Smooth muscle cell (in vitro differentiated cells): ENCODE measurements around the gene LAMA3. TPM values are rescaled to one million over a fixed set of nuclear protein-coding genes. Genes with fewer than 3 reads are reported as not detected.

Experiments used
- DNase-seq: peaks from one replicate; lab custom pipeline; 2025; ENCODE audit not compliant: unreplicated experiment; lab: John Stamatoyannopoulos, UW
- H2AFZ ChIP-seq: fragments of 200-600 bp; sonication (generic); 2 replicates; pipeline ENCODE4 v1.6.0; 2016; ENCODE audit warnings: antibody characterized with exemption, low read depth, mild to moderate bottlenecking
- H3F3A ChIP-seq: fragments of 200-600 bp; sonication (generic); 2 replicates; pipeline ENCODE4 v1.6.0; 2017; ENCODE audit warnings: antibody characterized with exemption, low read depth
- H3K27ac ChIP-seq: fragments of 200-600 bp; sonication (generic); 2 replicates; pipeline ENCODE4 v1.5.1; 2016; ENCODE audit warnings: low read depth, mild to moderate bottlenecking
- H3K27me3 ChIP-seq: fragments of 200-600 bp; sonication (generic); 2 replicates; pipeline ENCODE4 v1.6.1; 2016; ENCODE audit warnings: low read depth, mild to moderate bottlenecking
- H3K36me3 ChIP-seq: fragments of 200-600 bp; sonication (generic); 2 replicates; pipeline ENCODE4 v1.5.1; 2016; ENCODE audit warnings: low read depth
- H3K4me1 ChIP-seq: fragments of 200-600 bp; sonication (generic); 2 replicates; pipeline ENCODE4 v1.5.1; 2016; ENCODE audit warnings: low read depth
- H3K4me2 ChIP-seq: fragments of 200-600 bp; sonication (generic); 2 replicates; pipeline ENCODE4 v1.6.0; 2016; ENCODE audit warnings: mild to moderate bottlenecking
- H3K4me3 ChIP-seq: fragments of 200-600 bp; sonication (generic); 2 replicates; pipeline ENCODE4 v1.5.1; 2016; ENCODE audit warnings: mild to moderate bottlenecking
- H3K79me2 ChIP-seq: fragments of 200-600 bp; sonication (generic); 2 replicates; pipeline ENCODE4 v1.6.0; 2016; ENCODE audit warnings: low read depth, mild to moderate bottlenecking
- H3K9ac ChIP-seq: fragments of 200-600 bp; sonication (generic); 2 replicates; pipeline ENCODE4 v1.6.0; 2016; ENCODE audit warnings: low read depth
- H3K9me3 ChIP-seq: fragments of 200-600 bp; sonication (generic); replicated peaks from 2 replicates; pipeline ENCODE4 v1.5.1; 2016; ENCODE audit warnings: low read depth
- H4K20me1 ChIP-seq: fragments of 200-600 bp; sonication (generic); 2 replicates; pipeline ENCODE4 v1.6.0; 2016; ENCODE audit warnings: low read depth
- CTCF ChIP-seq: fragments of 200-600 bp; sonication (generic); IDR thresholded peaks from 2 replicates; pipeline ENCODE4 v1.5.1; 2017; ENCODE audit warnings: borderline replicate concordance, mild to moderate bottlenecking, antibody characterized with exemption; ENCODE audit not compliant: insufficient read depth, poor library complexity, severe bottlenecking
- WGBS: methylation state at CpG from one replicate; pipeline ENCODE4 v1.1.7; 2016; ENCODE audit warnings: low lambda C conversion rate; 5-methylcytosine and 5-hydroxymethylcytosine counted together
- polyA plus RNA-seq: library from polyadenylated mRNA; unstranded; fragments of >200 nt; fragmentation: Nextera tagmentation; extraction: Ambion mirVana; gene quantifications from 2 replicates; pipeline ENCODE4 v1.2.1, GENCODE V29; 2016
- total RNA-seq: library from RNA; depleted of rRNA; stranded (reverse); fragments of >200 nt; gene quantifications from 2 replicates; pipeline ENCODE4 v1.2.3, GENCODE V29; 2014

The LAMA3 gene
- total and polyA plus RNA-seq, 2 experiments from 2014 or later: 7.8 to 23.1 TPM

GRCh38 chr18:23763343-23763742 is 74.1 kb downstream of the LAMA3 start:
- no peak overlapping the region for H2AFZ ChIP-seq
- H3K9ac ChIP-seq: no peak overlapping the region
- no peaks in the 10 kb centered on the region for H3K9me3 ChIP-seq
- DNase-seq: no peak
- H3K4me1 ChIP-seq: no peaks in the 10 kb centered on the region
- no peak for TF ChIP-seq CTCF
- H3K36me3 ChIP-seq: no peaks in the 10 kb centered on the region
- H4K20me1 ChIP-seq: no peaks in the 10 kb centered on the region
- no peak overlapping the region for H3K27ac ChIP-seq
- WGBS: 95% methylated on average over 4 of the region's 4 CpGs
- H3F3A ChIP-seq: no peaks in the 10 kb centered on the region
- H3K79me2 ChIP-seq: no peaks in the 10 kb centered on the region
- H3K4me2 ChIP-seq: no peak overlapping the region
- H3K27me3 ChIP-seq: no peaks in the 10 kb centered on the region
- no peak overlapping the region for H3K4me3 ChIP-seq

GRCh38 chr18:23765931-23766330 is 76.7 kb downstream of the LAMA3 start:
- Histone ChIP-seq H3K27ac (no peak overlapping the region), H3F3A (no peaks in the 10 kb centered on the region), H2AFZ (no peak overlapping the region), H4K20me1 (no peaks in the 10 kb centered on the region), H3K4me1 (no peaks in the 10 kb centered on the region), H3K4me3 (no peak overlapping the region), H3K9me3 (no peaks in the 10 kb centered on the region), H3K9ac (no peak overlapping the region), H3K79me2 (no peaks in the 10 kb centered on the region), H3K27me3 (no peaks in the 10 kb centered on the region), H3K36me3 (no peaks in the 10 kb centered on the region), H3K4me2 (no peak overlapping the region)
- DNase-seq: no peak
- no peak for TF ChIP-seq CTCF
- WGBS: 88% methylated on average over 1 of the region's 1 CpG

GRCh38 chr18:23772327-23773024 is 83.2 kb downstream of the LAMA3 start:
- H2AFZ ChIP-seq: no peak overlapping the region
- H3K36me3 ChIP-seq: no peaks in the 10 kb centered on the region

More at GRCh38 chr18:23772327-23773024, 83.2 kb downstream of the LAMA3 start:
- DNase-seq: no peak
- no peak for TF ChIP-seq CTCF
- 89% methylated on average over 4 of the region's 4 CpGs for WGBS
- Histone ChIP-seq H3K4me2 (no peak overlapping the region), H3K4me1 (no peaks in the 10 kb centered on the region), H3K9ac (no peak overlapping the region), H3K4me3 (no peak overlapping the region), H3K27me3 (no peaks in the 10 kb centered on the region), H3K27ac (no peak overlapping the region), H4K20me1 (no peaks in the 10 kb centered on the region), H3K79me2 (no peaks in the 10 kb centered on the region), H3F3A (no peaks in the 10 kb centered on the region), H3K9me3 (no peaks in the 10 kb centered on the region)
